Bronchial epithelial cell (primary cell): Measurements from ENCODE around the gene CBFA2T3. TPM values are rescaled to one million over a fixed set of nuclear protein-coding genes. Genes with fewer than 3 reads are reported as not detected.

ENCODE experiments used
- DNase-seq: peaks from one replicate; pipeline ENCODE4 v3.0.0-alpha.2; 2010; ENCODE audit warnings: low read depth
- FAIRE-seq: peaks from 2 replicates; lab custom pipeline; 2011; peaks lifted over from hg19 to GRCh38; lab: Jason Lieb, UNC
- H3K27me3 ChIP-seq: 2 replicates; pipeline ENCODE4 v1.5.1; 2011; ENCODE audit warnings: low read length; ENCODE audit not compliant: control insufficient read depth, insufficient read depth
- H3K36me3 ChIP-seq: 2 replicates; pipeline ENCODE4 v1.5.1; 2011; ENCODE audit warnings: low read length; ENCODE audit not compliant: control insufficient read depth, insufficient read depth
- H3K4me3 ChIP-seq: 2 replicates; pipeline ENCODE4 v1.5.1; 2011; ENCODE audit warnings: mild to moderate bottlenecking, low read depth, low read length, control low read depth
- CTCF ChIP-seq: IDR thresholded peaks from 2 replicates; pipeline ENCODE4 v1.5.1; 2011; ENCODE audit warnings: mild to moderate bottlenecking, moderate library complexity, low read length, control low read depth, inconsistent platforms; ENCODE audit not compliant: insufficient read depth, severe bottlenecking
- total RNA-seq: library from RNA; depleted of rRNA; stranded (reverse); fragments of >200 nt; gene quantifications from 2 replicates; pipeline ENCODE4 v1.2.1, GENCODE V29; 2014

The CBFA2T3 gene
- total RNA-seq, 1 donor from 2014 or later = 0.26 TPM

DNA sequence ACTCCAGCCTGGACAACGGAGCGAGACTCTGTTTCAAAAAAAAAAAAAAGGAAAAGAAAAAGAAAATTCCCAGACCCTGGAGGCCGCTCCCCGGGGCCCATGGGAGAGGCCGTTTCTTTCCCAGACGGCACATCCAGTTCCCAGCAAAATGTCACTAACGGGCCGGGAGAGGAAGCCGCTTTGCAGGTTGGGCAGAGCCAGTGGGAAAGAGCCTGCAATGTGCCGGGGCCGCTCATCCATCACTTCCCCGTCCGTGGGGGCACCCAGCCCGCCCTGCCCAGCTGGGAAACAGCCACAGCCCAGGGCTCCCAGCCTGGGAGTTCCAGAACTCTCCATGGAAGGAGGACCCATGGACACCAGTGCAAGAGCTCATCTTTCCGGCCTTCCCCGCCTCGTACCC is 68.7 kb downstream of the CBFA2T3 start:
- no peak for TF ChIP-seq CTCF
- FAIRE-seq = no peak
- H3K36me3 ChIP-seq = no peaks in the 10 kb centered on the region
- DNase-seq = no peak
- H3K27me3 ChIP-seq = no peaks in the 10 kb centered on the region
- H3K4me3 ChIP-seq = no peak overlapping the region

GRCh38 chr16:88907768-88908167 is 69.2 kb downstream of the CBFA2T3 start:
- Histone ChIP-seq H3K27me3 (no peaks in the 10 kb centered on the region), H3K4me3 (no peak overlapping the region), H3K36me3 (no peaks in the 10 kb centered on the region)
- DNase-seq (peak; percentile 96), FAIRE-seq (peak; percentile 36)
- TF ChIP-seq CTCF = peak; percentile 12

DNA sequence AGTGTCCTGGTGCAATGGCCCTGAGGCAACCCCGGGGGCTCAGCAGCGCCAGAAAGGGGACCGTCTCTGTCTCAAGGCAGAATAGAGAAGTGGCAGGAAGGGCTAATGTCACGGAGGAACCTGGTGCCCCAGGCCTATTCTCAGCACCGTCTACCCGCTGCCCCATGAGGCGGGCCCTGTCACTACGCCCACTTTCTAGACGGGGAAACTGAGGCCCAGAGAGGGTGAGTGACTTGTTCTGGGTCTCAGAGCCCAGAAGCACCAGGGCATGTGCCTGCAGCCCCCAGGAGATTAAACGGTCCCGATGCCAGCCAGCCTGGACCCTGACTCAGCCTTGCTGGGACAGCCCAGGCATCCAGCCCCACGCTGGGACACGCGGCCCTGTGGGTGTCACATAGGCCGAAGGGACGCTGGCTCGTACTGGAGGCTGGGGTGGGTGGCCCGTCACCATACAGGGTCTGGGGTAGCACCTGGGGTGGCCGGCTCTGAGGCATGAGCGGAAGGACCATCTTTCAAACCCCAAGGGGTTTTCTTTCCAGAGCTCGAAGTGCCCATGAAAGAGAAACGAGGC is 70.4 kb downstream of the CBFA2T3 start:
- no peak for FAIRE-seq
- Histone ChIP-seq H3K36me3 (no peaks in the 10 kb centered on the region), H3K4me3 (no peak overlapping the region), H3K27me3 (no peaks in the 10 kb centered on the region)
- DNase-seq = no peak
- TF ChIP-seq CTCF = no peak

- TF ChIP-seq CTCF = no peak
- no peaks in the 10 kb centered on the region for H3K36me3 ChIP-seq
- no peaks in the 10 kb centered on the region for H3K27me3 ChIP-seq
- H3K4me3 ChIP-seq = no peak overlapping the region
- FAIRE-seq (no peak), DNase-seq (no peak)
These were observed 71.0 kb downstream of the CBFA2T3 start for GRCh38 chr16:88906020-88906419.

DNA sequence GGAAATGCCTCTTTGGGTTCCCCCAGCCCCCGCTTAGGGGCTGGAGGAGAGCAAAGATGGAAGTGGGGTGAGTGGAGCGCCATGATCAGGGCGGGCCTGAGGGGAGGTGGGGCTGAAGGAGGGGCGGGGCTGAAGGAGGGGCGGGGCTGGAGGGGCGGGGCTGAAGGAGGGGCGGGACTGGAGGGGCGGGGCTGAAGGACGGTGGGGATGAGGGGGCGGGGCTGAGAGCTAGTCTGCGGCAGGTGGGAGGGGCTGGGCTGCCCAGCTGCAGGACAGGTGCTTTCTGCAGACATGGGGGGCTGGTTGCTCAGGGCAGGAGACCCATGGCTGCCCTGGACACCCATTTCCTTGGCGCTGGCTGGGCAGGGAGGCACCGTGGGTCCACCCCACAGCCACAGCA is 71.4 kb downstream of the CBFA2T3 start:
- DNase-seq (no peak), FAIRE-seq (no peak)
- TF ChIP-seq CTCF = no peak
- Histone ChIP-seq H3K36me3 (no peaks in the 10 kb centered on the region), H3K4me3 (no peak overlapping the region), H3K27me3 (no peaks in the 10 kb centered on the region)
